Esophagus muscularis mucosa (tissue), 4 donors: ENCODE measurements around the gene TNF. TPM values are rescaled to one million over a fixed set of nuclear protein-coding genes. Genes with fewer than 3 reads are reported as not detected.
A peak's percentile ranks its signal among the peaks of the same experiment; 100 is the strongest.
"Not testable (repeated sequence)": the region's sequence is repeated elsewhere in the genome, so short reads cannot be mapped to it uniquely, and the experiment has no call there.

ENCODE experiments used
- DNase-seq: peaks from one replicate; pipeline ENCODE4 v3.0.0-alpha.2; 2017; ENCODE audit errors: extremely low spot score
- H3K27ac ChIP-seq, 4 donors: fragments of 200-600 bp; sonication (generic); replicated peaks in 1 of 4; 1 replicate in 3 of 4; 2 replicates in 1 of 4; pipeline ENCODE4 v1.5.1; 2016 to 2019; ENCODE audit warnings: mild to moderate bottlenecking in 1 of 4
- H3K27me3 ChIP-seq, 4 donors: fragments of 200-600 bp; sonication (generic); one replicate each; pipeline versions ENCODE4 v1.5.1 to v1.6.0; 2016 to 2019
- H3K36me3 ChIP-seq, 4 donors: fragments of 200-600 bp; sonication (generic); one replicate each; pipeline ENCODE4 v1.5.1; 2016 to 2019
- H3K4me1 ChIP-seq, 4 donors: fragments of 200-600 bp; sonication (generic); one replicate each; pipeline ENCODE4 v1.5.1; 2016 to 2019
- H3K4me3 ChIP-seq, 4 donors: fragments of 200-600 bp; sonication (generic); 1 replicate in 2 of 4; 2 replicates in 2 of 4; pipeline ENCODE4 v1.5.1; 2016 to 2019; ENCODE audit warnings: mild to moderate bottlenecking in 4 of 4, moderate library complexity in 1 of 4
- H3K9me3 ChIP-seq, 4 donors: fragments of 200-600 bp; sonication (generic); 1 replicate in 3 of 4; 2 replicates in 1 of 4; pipeline ENCODE4 v1.5.1; 2016 to 2019
- CTCF ChIP-seq, 3 experiments: fragments of 200-600 bp in 2 of 3; fragments of 450-650 bp in 1 of 3; sonication (generic) in 2 of 3; IDR thresholded peaks; one replicate each; pipeline ENCODE4 v1.5.1; 2017 to 2019; ENCODE audit warnings: antibody characterized with exemption in 3 of 3, mild to moderate bottlenecking in 2 of 3, moderate library complexity in 1 of 3
- EP300 ChIP-seq: sonication (generic); formaldehyde crosslinking; IDR thresholded peaks from one replicate; pipeline ENCODE4 v1.6.1; 2017; ENCODE audit warnings: antibody characterized with exemption
- POLR2A ChIP-seq: fragments of 450-650 bp; IDR thresholded peaks from one replicate; pipeline ENCODE4 v1.6.1; 2017; ENCODE audit warnings: antibody characterized with exemption, moderate library complexity, mild to moderate bottlenecking, low read depth
- POLR2AphosphoS5 ChIP-seq, 2 donors: sonication (generic); formaldehyde crosslinking; IDR thresholded peaks; one replicate each; pipeline ENCODE4 v1.6.1; 2017; ENCODE audit warnings: antibody characterized with exemption in 2 of 2
- WGBS: methylation state at CpG from one replicate; pipeline ENCODE4 v1.1.5; 2018; 5-methylcytosine and 5-hydroxymethylcytosine counted together
- intact Hi-C: fragments of 100-400 bp; cut with DNase I; formaldehyde crosslinking; loops from one replicate; pipeline ENCODE4 v1.15.1; 2023
- total RNA-seq, 4 donors: library from RNA; depleted of rRNA; stranded (reverse); fragments of >200 nt; gene quantifications; one replicate each; pipeline versions ENCODE4 v1.1.0 to v1.2.1, GENCODE V29; 2016

TNF gene
- total RNA-seq, 4 donors from 2014 or later: 0.17 to 1.5 TPM; not detected in 2

- H3K9me3 ChIP-seq, H3K27ac ChIP-seq, DNase-seq, H3K27me3 ChIP-seq, intact Hi-C loops, H3K4me3 ChIP-seq: not testable (repeated sequence)
- peaks cover 16 to 73% (median 41%) of the 10 kb centered on the region in 4 donors for H3K36me3 ChIP-seq
- peaks cover 12 to 46% (median 36%) of the 10 kb centered on the region in 4 donors for H3K4me1 ChIP-seq
- 51% methylated on average over 5 of the region's 5 CpGs for WGBS
- peak; percentile 11 to 43 (median 31) for TF ChIP-seq CTCF (IDR thresholded peaks at IDR 0.05)
Measured at GRCh38 chr6:31551371-31551770, 24.0 kb upstream of the TNF start.

GRCh38 chr6:31556307-31556706, 19.1 kb upstream of the TNF start:
- TF ChIP-seq POLR2AphosphoS5 (IDR thresholded peaks at IDR 0.05) (no peak), POLR2A (no peak), EP300 (no peak), CTCF (IDR thresholded peaks at IDR 0.05) (no peak)
- WGBS: 74% methylated on average over 3 of the region's 3 CpGs
- intact Hi-C loops: no loop called here
- Histone ChIP-seq H3K4me3 (no peak overlapping the region), H3K36me3 (peaks cover 26 to 88% (median 50%) of the 10 kb centered on the region in 4 donors), H3K27ac (no peak overlapping the region), H3K27me3 (no peaks in the 10 kb centered on the region), H3K4me1 (peaks cover 33 to 46% (median 42%) of the 10 kb centered on the region in 4 donors), H3K9me3 (no peaks in the 10 kb centered on the region)
- DNase-seq: no peak

- no peaks in the 10 kb centered on the region for H3K27me3 ChIP-seq
- no peak for TF ChIP-seq EP300
- TF ChIP-seq POLR2A: no peak
- no peak for TF ChIP-seq POLR2AphosphoS5 (IDR thresholded peaks at IDR 0.05)
- TF ChIP-seq CTCF (IDR thresholded peaks at IDR 0.05): no peak
- WGBS: 76% methylated on average over 23 of the region's 24 CpGs
- no peaks in the 10 kb centered on the region for H3K9me3 ChIP-seq
- H3K36me3 ChIP-seq: peaks cover 26 to 76% (median 45%) of the 10 kb centered on the region in 4 donors
- no peak for DNase-seq
- intact Hi-C loops: no loop called here
- H3K4me3 ChIP-seq: no peak overlapping the region
- H3K27ac ChIP-seq: peak overlapping the region in 3 of 4 donors; percentile 2 to 60 (median 59)
- H3K4me1 ChIP-seq: peaks cover 33 to 46% (median 39%) of the 10 kb centered on the region in 4 donors
Measured at GRCh38 chr6:31557443-31558317, 17.7 kb upstream of the TNF start.

GRCh38 chr6:31558318-31558625, 17.1 kb upstream of the TNF start:
- intact Hi-C loops: no loop called here
- Histone ChIP-seq H3K4me1 (peaks cover 33 to 46% (median 39%) of the 10 kb centered on the region in 4 donors), H3K27me3 (no peaks in the 10 kb centered on the region), H3K36me3 (peaks cover 26 to 71% (median 43%) of the 10 kb centered on the region in 4 donors), H3K9me3 (no peaks in the 10 kb centered on the region), H3K27ac (peak overlapping the region in 3 of 4 donors; percentile 2 to 60 (median 59)), H3K4me3 (no peak overlapping the region)
- TF ChIP-seq EP300 (no peak), POLR2AphosphoS5 (IDR thresholded peaks at IDR 0.05) (no peak), CTCF (IDR thresholded peaks at IDR 0.05) (no peak), POLR2A (no peak)
- 76% methylated on average over 7 of the region's 8 CpGs for WGBS
- DNase-seq: no peak
